CD14-positive monocyte (primary cell): ENCODE measurements around the gene NTM. TPM values are rescaled to one million over a fixed set of nuclear protein-coding genes. Genes with fewer than 3 reads are reported as not detected.

Experiments used
- DNase-seq, 3 donors: peaks; one replicate each; pipeline ENCODE4 v3.0.0-alpha.2; 2011 to 2022
- H2AFZ ChIP-seq: 2 replicates; pipeline ENCODE4 v1.6.0; 2012; ENCODE audit warnings: mild to moderate bottlenecking, low read depth, low read length, inconsistent platforms; ENCODE audit not compliant: insufficient read depth, poor library complexity, severe bottlenecking
- H3K27ac ChIP-seq, 2 donors: 1 replicate in 1 of 2; 2 replicates in 1 of 2; pipeline ENCODE4 v1.5.1; 2012 to 2013; ENCODE audit warnings: low read length in 2 of 2, control low read depth in 1 of 2, inconsistent platforms in 1 of 2, low read depth in 1 of 2, mild to moderate bottlenecking in 1 of 2
- H3K27me3 ChIP-seq, 2 donors: one replicate each; pipeline versions ENCODE4 v1.6.0 to v1.6.1; 2011 to 2013; ENCODE audit warnings: low read length in 2 of 2; ENCODE audit not compliant: control insufficient read depth in 2 of 2, insufficient read depth in 2 of 2
- H3K36me3 ChIP-seq, 2 donors: replicated peaks in 1 of 2; 1 replicate in 1 of 2; 2 replicates in 1 of 2; pipeline versions ENCODE4 v1.5.1 to v1.6.1; 2012 to 2013; ENCODE audit warnings: low read length in 2 of 2, control low read depth in 1 of 2, inconsistent platforms in 1 of 2, mild to moderate bottlenecking in 1 of 2; ENCODE audit not compliant: insufficient read depth in 2 of 2, control insufficient read depth in 1 of 2
- H3K4me1 ChIP-seq, 2 donors: 1 replicate in 1 of 2; 2 replicates in 1 of 2; pipeline versions ENCODE4 v1.5.1 to v1.6.1; 2012 to 2013; ENCODE audit warnings: low read length in 2 of 2, control low read depth in 1 of 2, inconsistent platforms in 1 of 2, mild to moderate bottlenecking in 1 of 2, moderate library complexity in 1 of 2; ENCODE audit not compliant: insufficient read depth in 2 of 2, control insufficient read depth in 1 of 2
- H3K4me2 ChIP-seq: replicated peaks from 2 replicates; pipeline ENCODE3; 2012; ENCODE audit warnings: low read length, moderate library complexity, mild to moderate bottlenecking; ENCODE audit not compliant: poor library complexity, severe bottlenecking; ENCODE audit errors: extremely low read depth
- H3K4me3 ChIP-seq, 3 experiments: fragments of 200-600 bp in 1 of 3; sonication (generic) in 1 of 3; replicated peaks in 1 of 3; 1 replicate in 2 of 3; 2 replicates in 1 of 3; pipeline ENCODE4 v1.5.1; 2011 to 2013; ENCODE audit warnings: low read length in 3 of 3, mild to moderate bottlenecking in 3 of 3, control low read depth in 2 of 3, low read depth in 2 of 3, inconsistent platforms in 1 of 3, moderate library complexity in 1 of 3
- H3K79me2 ChIP-seq: 2 replicates; pipeline ENCODE4 v1.6.0; 2012; ENCODE audit warnings: mild to moderate bottlenecking, control low read depth, inconsistent platforms, low read length, moderate library complexity; ENCODE audit not compliant: insufficient read depth
- H3K9ac ChIP-seq: 2 replicates; pipeline ENCODE4 v1.6.0; 2017; ENCODE audit warnings: low read length, mild to moderate bottlenecking; ENCODE audit not compliant: insufficient read depth, poor library complexity, severe bottlenecking
- H3K9me3 ChIP-seq, 2 donors: replicated peaks in 1 of 2; 1 replicate in 1 of 2; 2 replicates in 1 of 2; pipeline versions ENCODE4 v1.5.1 to v1.6.1; 2012 to 2013; ENCODE audit warnings: low read length in 2 of 2, control low read depth in 1 of 2; ENCODE audit not compliant: control insufficient read depth in 1 of 2, insufficient read depth in 1 of 2
- H4K20me1 ChIP-seq: 2 replicates; pipeline ENCODE4 v1.6.0; 2012; ENCODE audit warnings: mild to moderate bottlenecking, low read length, control low read depth, moderate library complexity; ENCODE audit not compliant: insufficient read depth
- H3K27ac Mint-ChIP-seq, 7 donors: one replicate each; pipeline ENCODE4 v1.8.0; 2020; ENCODE audit warnings: mild to moderate bottlenecking in 7 of 7, mixed read lengths in 7 of 7, moderate library complexity in 6 of 7, inconsistent platforms in 2 of 7
- H3K27me3 Mint-ChIP-seq, 3 donors: one replicate each; pipeline ENCODE4 v1.8.0; 2021 to 2022; ENCODE audit warnings: low read depth in 3 of 3, mild to moderate bottlenecking in 3 of 3, mixed read lengths in 3 of 3, moderate library complexity in 3 of 3, inconsistent platforms in 1 of 3
- H3K36me3 Mint-ChIP-seq, 2 donors: one replicate each; pipeline ENCODE4 v1.8.0; 2020; ENCODE audit warnings: mixed read lengths in 2 of 2, inconsistent platforms in 1 of 2, mild to moderate bottlenecking in 1 of 2
- H3K4me1 Mint-ChIP-seq: one replicate; pipeline ENCODE4 v1.8.0; 2020; ENCODE audit warnings: mild to moderate bottlenecking, mixed read lengths
- H3K4me3 Mint-ChIP-seq, 2 donors: one replicate each; pipeline ENCODE4 v1.8.0; 2020; ENCODE audit warnings: mild to moderate bottlenecking in 2 of 2, mixed read lengths in 2 of 2, moderate library complexity in 1 of 2
- H3K9me3 Mint-ChIP-seq, 7 donors: one replicate each; pipeline ENCODE4 v1.8.0; 2020 to 2022; ENCODE audit warnings: mixed read lengths in 7 of 7, mild to moderate bottlenecking in 6 of 7, moderate library complexity in 6 of 7, inconsistent platforms in 2 of 7
- WGBS: methylation state at CpG from one replicate; pipeline ENCODE4 v1.1.5; 2013; ENCODE audit warnings: missing lambda C conversion rate; ENCODE audit not compliant: insufficient coverage; 5-methylcytosine and 5-hydroxymethylcytosine counted together
- intact Hi-C, 2 donors: fragments of 100-400 bp; cut with micrococcal nuclease; formaldehyde crosslinking; loops; one replicate each; pipeline versions ENCODE4 v1.15.0 to v1.15.1; 2023
- polyA plus RNA-seq, 3 donors: library from polyadenylated mRNA; depleted of rRNA in 1 of 3; unstranded in 2 of 3; stranded (reverse) in 1 of 3; fragments of 300-500 nt in 2 of 3; fragments of >200 nt in 1 of 3; fragmentation: Illumina TruSeq in 2 of 3; gene quantifications; 1 replicate in 2 of 3; 2 replicates in 1 of 3; pipeline ENCODE4 v1.2.3, GENCODE V29; 2012 to 2021
- TF ChIP-seq, protein P1 (sequence below): fragments of 200-600 bp; IDR thresholded peaks from one replicate; pipeline ENCODE4 v1.8.0; 2022; ENCODE audit warnings: antibody characterized with exemption, mild to moderate bottlenecking

NTM gene
- polyA plus RNA-seq, 3 donors: not detected

DNA sequence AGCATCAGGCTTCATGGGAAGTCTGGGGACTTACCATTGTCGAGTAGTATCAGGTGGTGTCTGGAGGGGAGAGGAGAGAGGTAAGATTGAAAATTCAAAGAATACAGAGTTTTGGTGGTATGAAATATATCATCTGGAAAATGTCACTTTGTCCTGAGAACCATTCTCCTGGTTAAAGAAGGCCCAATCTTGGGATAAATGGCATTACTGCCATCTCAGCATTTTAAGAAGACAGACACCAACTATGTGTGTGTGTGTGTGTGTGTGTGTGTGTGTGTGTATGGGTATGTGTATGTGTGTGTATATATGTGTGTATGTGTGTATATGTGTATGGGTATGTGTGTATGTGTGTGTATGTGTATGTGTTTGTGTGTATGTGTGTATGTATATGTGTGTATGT is 673.3 kb downstream of the NTM start:
- Histone ChIP-seq H3K27me3 (no peaks in the 10 kb centered on the region), H2AFZ (no peak overlapping the region), H3K4me1 (peaks cover 30 to 48% of the 10 kb centered on the region in 2 donors), H3K4me3 (no peak overlapping the region), H3K9me3 (peaks cover 0 to 3% of the 10 kb centered on the region in 2 donors), H3K79me2 (no peaks in the 10 kb centered on the region), H3K9ac (no peak overlapping the region), H3K36me3 (no peaks in the 10 kb centered on the region), H3K4me2 (no peak overlapping the region), H4K20me1 (no peaks in the 10 kb centered on the region), H3K27ac (no peak overlapping the region)
- Mint-ChIP-seq H3K4me3 (no peak overlapping the region), H3K27ac (peak overlapping the region in 2 of 7 donors; percentile 20 to 28), H3K36me3 (peaks cover 3 to 5% of the 10 kb centered on the region in 2 donors), H3K27me3 (peaks cover 0 to 3% (median 1%) of the 10 kb centered on the region in 3 donors), H3K4me1 (peaks cover 71% of the 10 kb centered on the region), H3K9me3 (peaks cover 0 to 11% (median 4%) of the 10 kb centered on the region in 7 donors)
- intact Hi-C loops: no loop called here
- TF ChIP-seq, protein P1, sequence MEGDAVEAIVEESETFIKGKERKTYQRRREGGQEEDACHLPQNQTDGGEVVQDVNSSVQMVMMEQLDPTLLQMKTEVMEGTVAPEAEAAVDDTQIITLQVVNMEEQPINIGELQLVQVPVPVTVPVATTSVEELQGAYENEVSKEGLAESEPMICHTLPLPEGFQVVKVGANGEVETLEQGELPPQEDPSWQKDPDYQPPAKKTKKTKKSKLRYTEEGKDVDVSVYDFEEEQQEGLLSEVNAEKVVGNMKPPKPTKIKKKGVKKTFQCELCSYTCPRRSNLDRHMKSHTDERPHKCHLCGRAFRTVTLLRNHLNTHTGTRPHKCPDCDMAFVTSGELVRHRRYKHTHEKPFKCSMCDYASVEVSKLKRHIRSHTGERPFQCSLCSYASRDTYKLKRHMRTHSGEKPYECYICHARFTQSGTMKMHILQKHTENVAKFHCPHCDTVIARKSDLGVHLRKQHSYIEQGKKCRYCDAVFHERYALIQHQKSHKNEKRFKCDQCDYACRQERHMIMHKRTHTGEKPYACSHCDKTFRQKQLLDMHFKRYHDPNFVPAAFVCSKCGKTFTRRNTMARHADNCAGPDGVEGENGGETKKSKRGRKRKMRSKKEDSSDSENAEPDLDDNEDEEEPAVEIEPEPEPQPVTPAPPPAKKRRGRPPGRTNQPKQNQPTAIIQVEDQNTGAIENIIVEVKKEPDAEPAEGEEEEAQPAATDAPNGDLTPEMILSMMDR: no peak
- 100% methylated on average over 1 of the region's 1 CpG for WGBS
- DNase-seq: no peak

- Histone ChIP-seq H3K27me3 (no peaks in the 10 kb centered on the region), H3K36me3 (no peaks in the 10 kb centered on the region), H3K9me3 (peaks cover 0 to 3% of the 10 kb centered on the region in 2 donors), H3K4me1 (peaks cover 34 to 50% of the 10 kb centered on the region in 2 donors), H3K4me2 (peak overlapping the region; percentile 52), H3K79me2 (no peaks in the 10 kb centered on the region), H3K4me3 (peak overlapping the region in 1 of 3 experiments; percentile 48), H3K9ac (no peak overlapping the region), H4K20me1 (no peaks in the 10 kb centered on the region), H3K27ac (peak overlapping the region in 1 of 2 donors; percentile 40), H2AFZ (no peak overlapping the region)
- 63% methylated on average over 1 of the region's 3 CpGs for WGBS
- peaks cover 73% of the 10 kb centered on the region for H3K4me1 Mint-ChIP-seq
- H3K9me3 Mint-ChIP-seq: peaks cover 0 to 11% (median 4%) of the 10 kb centered on the region in 7 donors
- TF ChIP-seq, protein P1: no peak
- intact Hi-C loops: no loop called here
- peaks cover 3 to 5% of the 10 kb centered on the region in 2 donors for H3K36me3 Mint-ChIP-seq
- H3K4me3 Mint-ChIP-seq: peak overlapping the region in 1 of 2 donors; percentile 61
- H3K27me3 Mint-ChIP-seq: peaks cover 0 to 3% (median 2%) of the 10 kb centered on the region in 3 donors
- H3K27ac Mint-ChIP-seq: peak overlapping the region in 4 of 7 donors; percentile 53 to 67 (median 55)
- peak; percentile 9 to 45 (median 34) for DNase-seq
Measured at GRCh38 chr11:132045107-132045506, 674.7 kb downstream of the NTM start.
